IPS-18a (cell line): ENCODE data around the gene SLC30A1.
"Not testable (repeated sequence)": the region's sequence is repeated elsewhere in the genome, so short reads cannot be mapped to it uniquely, and the experiment has no call there.

Experiments
- H3K27ac ChIP-seq: one replicate; pipeline ENCODE4 v1.5.1; 2013; ENCODE audit warnings: low read length
- H3K27me3 ChIP-seq: one replicate; pipeline ENCODE4 v1.6.1; 2013; ENCODE audit warnings: mild to moderate bottlenecking, low read length; ENCODE audit not compliant: control insufficient read depth, insufficient read depth
- H3K36me3 ChIP-seq: one replicate; pipeline ENCODE4 v1.6.1; 2013; ENCODE audit warnings: low read depth, low read length; ENCODE audit not compliant: control insufficient read depth
- H3K4me1 ChIP-seq: one replicate; pipeline ENCODE4 v1.6.1; 2013; ENCODE audit warnings: low read depth, low read length; ENCODE audit not compliant: control insufficient read depth
- H3K4me3 ChIP-seq: one replicate; pipeline ENCODE4 v1.5.1; 2013; ENCODE audit warnings: low read length
- H3K9ac ChIP-seq: one replicate; pipeline ENCODE4 v1.6.1; 2013; ENCODE audit warnings: mild to moderate bottlenecking, low read length, moderate library complexity
- H3K9me3 ChIP-seq: one replicate; pipeline ENCODE4 v1.6.1; 2013; ENCODE audit warnings: low read depth, low read length; ENCODE audit not compliant: control insufficient read depth

SLC30A1 gene

GRCh38 chr1:211578640-211579439 lies at the start of gene SLC30A1:
Gene SLC30A1, minus strand, starts transcription at chr1:211579161. Its CDS starts 549 bp downstream, at chr1:211578612.
- H3K36me3 ChIP-seq, result peaks cover 22% of the 10 kb centered on the region
- H3K27me3 ChIP-seq, result no peaks in the 10 kb centered on the region
- H3K9ac ChIP-seq, result peak within 1 kb of the TSS; percentile 75
- H3K4me1 ChIP-seq, result peaks cover 21% of the 10 kb centered on the region
- H3K27ac ChIP-seq, result no peak within 1 kb of the TSS
- no peaks in the 10 kb centered on the region for H3K9me3 ChIP-seq
- H3K4me3 ChIP-seq, result peak within 1 kb of the TSS; percentile 97

DNA sequence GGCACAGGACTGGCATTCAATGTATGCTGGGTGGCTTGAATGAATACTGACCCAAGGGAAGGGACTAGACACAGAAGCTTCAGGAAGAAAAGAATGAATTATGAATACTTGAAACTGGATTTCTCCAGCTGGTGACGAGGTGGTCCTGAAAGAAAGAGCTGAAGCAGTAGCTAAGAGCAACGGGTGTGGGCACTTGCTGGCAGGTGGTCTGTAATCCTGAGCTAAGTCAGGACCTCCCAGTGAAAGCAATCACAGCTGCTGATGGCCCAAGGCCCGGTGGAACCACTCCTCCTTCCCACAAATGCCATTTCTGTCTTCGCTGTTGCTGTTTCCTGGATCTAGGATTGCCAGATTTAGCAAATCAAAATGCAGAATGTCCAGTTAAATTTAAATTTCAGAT lies 49.5 kb upstream of the SLC30A1 start:
- Histone ChIP-seq H3K4me1 (no peaks in the 10 kb centered on the region), H3K4me3 (no peak overlapping the region), H3K27ac (no peak overlapping the region), H3K27me3 (no peaks in the 10 kb centered on the region), H3K9me3 (no peaks in the 10 kb centered on the region), H3K9ac (no peak overlapping the region), H3K36me3 (no peaks in the 10 kb centered on the region)

DNA sequence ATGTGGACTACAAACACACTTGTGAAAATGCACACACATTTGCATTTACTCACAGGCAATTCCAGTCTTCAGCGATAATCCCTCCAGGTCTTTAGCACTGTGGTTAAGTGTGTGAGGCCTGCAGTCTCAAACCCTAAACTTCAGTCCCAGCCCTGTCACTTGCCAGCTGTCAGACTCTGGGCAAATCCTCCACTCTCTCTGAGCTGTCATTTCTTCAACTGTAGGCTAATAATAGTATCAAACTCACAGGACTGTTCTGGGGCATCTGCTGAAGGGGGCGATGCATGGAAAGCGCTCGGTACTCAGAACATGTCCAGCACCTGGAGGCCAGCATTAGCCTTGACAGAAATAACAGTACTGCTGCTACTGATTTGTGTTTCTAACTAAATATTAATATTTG lies 48.3 kb upstream of the SLC30A1 start:
- Histone ChIP-seq H3K4me1 (no peaks in the 10 kb centered on the region), H3K36me3 (no peaks in the 10 kb centered on the region), H3K9ac (no peak overlapping the region)

DNA sequence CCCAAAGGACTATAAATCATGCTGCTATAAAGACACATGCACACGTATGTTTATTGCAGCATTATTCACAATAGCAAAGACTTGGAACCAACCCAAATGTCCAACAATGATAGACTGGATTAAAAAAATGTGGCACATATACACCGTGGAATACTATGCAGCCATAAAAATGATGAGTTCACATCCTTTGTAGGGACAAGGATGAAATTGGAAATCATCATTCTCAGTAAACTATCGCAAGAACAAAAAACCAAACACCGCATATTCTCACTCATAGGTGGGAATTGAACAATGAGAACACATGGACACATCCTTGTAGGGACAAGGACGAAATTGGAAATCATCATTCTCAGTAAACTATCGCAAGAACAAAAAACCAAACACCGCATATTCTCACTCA lies 46.9 kb upstream of the SLC30A1 start:
- H3K4me3 ChIP-seq, H3K4me1 ChIP-seq, H3K9me3 ChIP-seq, H3K27me3 ChIP-seq, H3K27ac ChIP-seq, H3K36me3 ChIP-seq, H3K9ac ChIP-seq: not testable (repeated sequence)

More for the DNA sequence above, 48.3 kb upstream of the SLC30A1 start:
- Histone ChIP-seq H3K4me3 (no peak overlapping the region), H3K27ac (no peak overlapping the region), H3K27me3 (no peaks in the 10 kb centered on the region), H3K9me3 (no peaks in the 10 kb centered on the region)

DNA sequence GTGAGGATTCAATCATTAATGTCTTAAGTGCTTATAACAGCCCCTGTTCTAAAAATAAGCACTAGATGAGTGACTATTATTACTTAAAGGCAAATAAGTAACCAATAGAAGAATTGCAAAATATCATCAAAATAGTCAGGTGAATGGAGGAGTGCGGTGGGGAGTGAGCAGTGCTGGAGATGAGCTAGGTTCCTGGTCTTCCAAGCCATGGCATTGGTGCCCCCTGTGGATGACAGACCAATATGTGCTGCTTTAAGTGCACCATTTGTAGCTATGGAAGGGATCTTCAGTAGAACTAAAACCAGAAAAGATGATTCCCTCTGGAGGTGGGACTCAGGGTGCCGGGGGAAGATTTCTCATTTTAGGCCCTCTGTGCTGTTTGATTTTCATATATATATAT lies 46.1 kb upstream of the SLC30A1 start:
- Histone ChIP-seq H3K4me1 (no peaks in the 10 kb centered on the region), H3K9me3 (no peaks in the 10 kb centered on the region), H3K9ac (no peak overlapping the region), H3K27ac (no peak overlapping the region), H3K36me3 (no peaks in the 10 kb centered on the region), H3K27me3 (no peaks in the 10 kb centered on the region), H3K4me3 (no peak overlapping the region)

DNA sequence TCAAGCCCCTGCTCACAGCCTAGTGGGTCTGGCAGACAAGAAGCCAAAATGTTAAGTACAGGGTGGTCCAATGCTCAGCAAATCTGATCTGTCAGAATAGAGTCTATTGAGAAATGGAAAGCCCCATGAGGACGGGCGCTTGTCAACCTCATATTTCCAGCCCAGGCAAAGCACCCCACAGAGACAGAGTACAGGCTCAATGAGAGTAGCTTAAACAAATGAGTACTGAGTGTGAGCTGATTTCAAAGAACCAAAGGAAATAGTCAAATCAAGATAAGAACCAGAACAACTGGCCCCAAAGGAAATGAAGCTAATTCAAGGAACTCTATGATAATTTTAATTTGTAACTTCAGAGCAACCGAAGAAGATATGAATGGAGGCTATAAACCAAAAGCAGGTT lies 44.6 kb upstream of the SLC30A1 start:
- no peaks in the 10 kb centered on the region for H3K4me1 ChIP-seq
- H3K27ac ChIP-seq, result no peak overlapping the region
- no peak overlapping the region for H3K4me3 ChIP-seq
- H3K27me3 ChIP-seq, result no peaks in the 10 kb centered on the region
- no peaks in the 10 kb centered on the region for H3K9me3 ChIP-seq
- no peak overlapping the region for H3K9ac ChIP-seq
- H3K36me3 ChIP-seq, result no peaks in the 10 kb centered on the region

GRCh38 chr1:211621447-211622198 lies 42.7 kb upstream of the SLC30A1 start:
- H3K9me3 ChIP-seq, result no peaks in the 10 kb centered on the region
- no peak overlapping the region for H3K9ac ChIP-seq
- no peaks in the 10 kb centered on the region for H3K4me1 ChIP-seq
- no peaks in the 10 kb centered on the region for H3K36me3 ChIP-seq
- no peaks in the 10 kb centered on the region for H3K27me3 ChIP-seq
- H3K4me3 ChIP-seq, result no peak overlapping the region
- H3K27ac ChIP-seq, result no peak overlapping the region

DNA sequence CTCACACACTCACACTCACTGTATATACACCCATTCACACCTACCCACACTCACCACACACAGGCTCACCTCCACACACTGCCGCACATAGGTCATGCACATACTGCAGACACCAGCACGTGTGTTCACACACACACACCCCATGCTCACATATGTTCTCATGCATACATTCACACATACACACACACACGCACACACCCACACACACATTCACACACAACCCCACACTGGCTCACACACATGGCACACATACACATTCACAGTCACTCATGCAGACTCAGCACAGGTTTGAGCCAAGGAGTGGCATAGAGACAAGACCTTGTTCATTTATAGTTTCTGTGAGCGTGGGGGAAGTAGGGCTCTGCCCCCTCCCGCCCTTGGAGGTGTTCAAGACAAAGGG lies 41.1 kb upstream of the SLC30A1 start:
- H3K27ac ChIP-seq, result no peak overlapping the region
- no peak overlapping the region for H3K9ac ChIP-seq
- H3K4me3 ChIP-seq, result no peak overlapping the region
- H3K27me3 ChIP-seq, result no peaks in the 10 kb centered on the region
- H3K4me1 ChIP-seq, result no peaks in the 10 kb centered on the region
- no peaks in the 10 kb centered on the region for H3K9me3 ChIP-seq
- H3K36me3 ChIP-seq, result no peaks in the 10 kb centered on the region

GRCh38 chr1:211619033-211619996 lies 40.4 kb upstream of the SLC30A1 start:
- Histone ChIP-seq H3K36me3 (no peaks in the 10 kb centered on the region), H3K9me3 (no peaks in the 10 kb centered on the region), H3K27ac (no peak overlapping the region), H3K4me3 (no peak overlapping the region), H3K9ac (no peak overlapping the region), H3K27me3 (no peaks in the 10 kb centered on the region), H3K4me1 (no peaks in the 10 kb centered on the region)

GRCh38 chr1:211616965-211617297 lies 38.0 kb upstream of the SLC30A1 start:
- H3K36me3 ChIP-seq, result no peaks in the 10 kb centered on the region
- H3K27me3 ChIP-seq, result no peaks in the 10 kb centered on the region
- H3K4me3 ChIP-seq, result no peak overlapping the region
- H3K9ac ChIP-seq, result no peak overlapping the region
- H3K9me3 ChIP-seq, result no peaks in the 10 kb centered on the region
- H3K27ac ChIP-seq, result no peak overlapping the region
- H3K4me1 ChIP-seq, result no peaks in the 10 kb centered on the region

DNA sequence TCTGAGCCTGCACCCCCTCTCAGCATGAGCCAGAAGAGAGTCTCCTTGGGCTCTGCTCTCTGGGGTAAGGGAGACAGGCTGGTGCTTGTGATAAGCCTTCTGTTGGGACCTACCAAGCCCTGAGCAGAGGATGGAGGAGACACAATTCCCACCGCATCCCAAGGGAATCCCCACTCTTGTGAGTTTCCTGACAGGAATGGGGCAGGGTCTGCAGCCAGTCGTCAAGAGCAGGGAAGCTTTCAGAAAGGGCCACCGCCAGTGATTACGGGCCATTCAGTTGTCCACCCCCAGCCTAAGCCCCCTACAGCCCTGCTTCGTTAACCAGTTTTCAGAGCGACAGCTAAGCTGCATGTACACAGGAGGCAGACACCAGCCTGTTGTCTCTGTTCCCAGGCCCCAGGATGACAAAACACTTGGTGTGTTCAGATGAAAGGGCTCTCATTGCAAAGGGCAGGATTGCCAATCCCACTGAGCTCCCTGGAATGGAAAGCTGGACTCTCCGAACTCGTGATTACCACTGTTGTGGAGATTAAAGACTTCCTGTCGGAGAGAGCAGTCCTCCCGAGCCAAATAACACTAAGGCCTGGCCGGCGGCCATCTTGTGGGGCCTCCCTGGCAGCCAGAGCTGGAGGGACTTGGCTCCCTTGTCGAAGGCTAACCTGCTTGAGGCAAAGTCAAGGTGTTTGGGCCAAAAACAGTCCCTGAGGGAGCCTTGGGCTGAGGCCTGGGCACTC lies 37.4 kb upstream of the SLC30A1 start:
- no peak overlapping the region for H3K4me3 ChIP-seq
- no peaks in the 10 kb centered on the region for H3K9me3 ChIP-seq
- no peak overlapping the region for H3K27ac ChIP-seq
- no peaks in the 10 kb centered on the region for H3K27me3 ChIP-seq
- H3K4me1 ChIP-seq, result no peaks in the 10 kb centered on the region
- no peak overlapping the region for H3K9ac ChIP-seq
- H3K36me3 ChIP-seq, result no peaks in the 10 kb centered on the region
